ENCODE results near the gene CCDC92.

- no peak for TF ChIP-seq POLR2A (IDR thresholded peaks at IDR 0.05)
- TF ChIP-seq, protein P1, sequence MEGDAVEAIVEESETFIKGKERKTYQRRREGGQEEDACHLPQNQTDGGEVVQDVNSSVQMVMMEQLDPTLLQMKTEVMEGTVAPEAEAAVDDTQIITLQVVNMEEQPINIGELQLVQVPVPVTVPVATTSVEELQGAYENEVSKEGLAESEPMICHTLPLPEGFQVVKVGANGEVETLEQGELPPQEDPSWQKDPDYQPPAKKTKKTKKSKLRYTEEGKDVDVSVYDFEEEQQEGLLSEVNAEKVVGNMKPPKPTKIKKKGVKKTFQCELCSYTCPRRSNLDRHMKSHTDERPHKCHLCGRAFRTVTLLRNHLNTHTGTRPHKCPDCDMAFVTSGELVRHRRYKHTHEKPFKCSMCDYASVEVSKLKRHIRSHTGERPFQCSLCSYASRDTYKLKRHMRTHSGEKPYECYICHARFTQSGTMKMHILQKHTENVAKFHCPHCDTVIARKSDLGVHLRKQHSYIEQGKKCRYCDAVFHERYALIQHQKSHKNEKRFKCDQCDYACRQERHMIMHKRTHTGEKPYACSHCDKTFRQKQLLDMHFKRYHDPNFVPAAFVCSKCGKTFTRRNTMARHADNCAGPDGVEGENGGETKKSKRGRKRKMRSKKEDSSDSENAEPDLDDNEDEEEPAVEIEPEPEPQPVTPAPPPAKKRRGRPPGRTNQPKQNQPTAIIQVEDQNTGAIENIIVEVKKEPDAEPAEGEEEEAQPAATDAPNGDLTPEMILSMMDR (IDR thresholded peaks at IDR 0.05): no peak
- TF ChIP-seq POLR2AphosphoS5 (IDR thresholded peaks at IDR 0.05): no peak
These were observed 16.4 kb downstream of the CCDC92 start for GRCh38 chr12:123956249-123956648.
